GM20000 (cell line): ENCODE data around the gene PARD3.

ENCODE experiments used
- DNase-seq: peaks from one replicate; pipeline ENCODE4 v3.0.0; 2012; ENCODE audit warnings: low spot score
- TF ChIP-seq, protein P1 (sequence below): IDR thresholded peaks from 2 replicates; pipeline ENCODE4 v1.5.1; 2012; ENCODE audit warnings: mild to moderate bottlenecking, control low read depth; ENCODE audit errors: extremely low read depth, missing control alignments

The PARD3 gene

DNA sequence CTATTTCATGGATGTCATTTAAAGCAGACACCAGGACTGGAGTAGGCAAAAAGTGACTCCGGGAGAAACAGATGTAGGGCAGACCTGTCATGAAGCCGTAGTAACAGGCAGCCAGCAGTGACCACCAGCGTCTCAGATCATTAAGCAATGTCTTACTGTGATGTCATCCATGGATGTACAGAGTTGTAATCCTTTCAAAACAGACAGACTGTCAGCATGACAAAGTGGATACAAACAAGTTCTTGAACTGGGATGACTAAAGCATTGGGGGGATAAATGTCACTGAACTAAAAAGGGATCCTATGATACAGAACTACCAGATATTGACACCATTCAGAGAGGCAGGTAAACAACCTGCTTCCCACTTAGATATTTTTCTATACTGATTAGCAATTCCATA lies 675.5 kb downstream of the PARD3 start:
- no peak for DNase-seq
- TF ChIP-seq, protein P1, sequence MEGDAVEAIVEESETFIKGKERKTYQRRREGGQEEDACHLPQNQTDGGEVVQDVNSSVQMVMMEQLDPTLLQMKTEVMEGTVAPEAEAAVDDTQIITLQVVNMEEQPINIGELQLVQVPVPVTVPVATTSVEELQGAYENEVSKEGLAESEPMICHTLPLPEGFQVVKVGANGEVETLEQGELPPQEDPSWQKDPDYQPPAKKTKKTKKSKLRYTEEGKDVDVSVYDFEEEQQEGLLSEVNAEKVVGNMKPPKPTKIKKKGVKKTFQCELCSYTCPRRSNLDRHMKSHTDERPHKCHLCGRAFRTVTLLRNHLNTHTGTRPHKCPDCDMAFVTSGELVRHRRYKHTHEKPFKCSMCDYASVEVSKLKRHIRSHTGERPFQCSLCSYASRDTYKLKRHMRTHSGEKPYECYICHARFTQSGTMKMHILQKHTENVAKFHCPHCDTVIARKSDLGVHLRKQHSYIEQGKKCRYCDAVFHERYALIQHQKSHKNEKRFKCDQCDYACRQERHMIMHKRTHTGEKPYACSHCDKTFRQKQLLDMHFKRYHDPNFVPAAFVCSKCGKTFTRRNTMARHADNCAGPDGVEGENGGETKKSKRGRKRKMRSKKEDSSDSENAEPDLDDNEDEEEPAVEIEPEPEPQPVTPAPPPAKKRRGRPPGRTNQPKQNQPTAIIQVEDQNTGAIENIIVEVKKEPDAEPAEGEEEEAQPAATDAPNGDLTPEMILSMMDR: no peak

DNA sequence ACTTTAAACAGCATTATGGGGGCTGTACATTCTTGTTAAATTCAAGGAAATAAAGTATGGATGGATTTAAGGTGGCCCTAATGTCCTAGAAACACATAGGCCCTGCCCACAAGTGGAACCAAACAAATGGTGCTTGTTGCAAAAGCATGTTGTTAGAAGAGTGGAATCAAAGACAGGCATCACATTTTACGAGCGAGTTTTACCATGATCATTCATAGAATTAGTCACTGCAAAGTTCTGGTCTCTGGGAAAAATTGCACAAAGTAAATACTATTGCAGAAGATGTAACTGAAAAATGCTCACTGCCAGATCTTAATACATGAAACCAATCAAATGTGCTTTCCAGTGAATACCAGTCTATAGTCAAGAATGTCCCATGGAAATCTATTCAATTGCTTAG lies 677.1 kb downstream of the PARD3 start:
- DNase-seq: no peak
- TF ChIP-seq, protein P1: no peak

DNA sequence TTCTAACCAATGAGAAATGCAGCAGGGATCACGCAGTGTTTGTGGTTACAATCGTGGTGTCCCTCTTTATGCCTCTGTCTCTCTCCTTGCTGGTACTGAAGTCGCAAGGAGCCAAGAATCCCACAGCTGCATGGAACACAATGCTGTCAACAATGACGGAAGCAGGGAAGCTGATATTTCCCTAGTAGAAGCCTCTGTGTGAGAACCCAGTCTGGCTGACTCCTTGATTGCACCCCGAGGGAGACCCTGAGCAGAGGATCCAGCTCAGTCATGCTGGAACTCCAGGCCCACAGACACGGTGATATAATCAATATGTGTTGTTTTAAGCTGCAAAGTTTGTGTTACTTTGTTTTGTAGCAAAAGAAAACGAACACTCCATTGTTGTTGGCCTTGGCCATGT lies 677.9 kb downstream of the PARD3 start:
- no peak for DNase-seq
- TF ChIP-seq, protein P1: no peak

DNA sequence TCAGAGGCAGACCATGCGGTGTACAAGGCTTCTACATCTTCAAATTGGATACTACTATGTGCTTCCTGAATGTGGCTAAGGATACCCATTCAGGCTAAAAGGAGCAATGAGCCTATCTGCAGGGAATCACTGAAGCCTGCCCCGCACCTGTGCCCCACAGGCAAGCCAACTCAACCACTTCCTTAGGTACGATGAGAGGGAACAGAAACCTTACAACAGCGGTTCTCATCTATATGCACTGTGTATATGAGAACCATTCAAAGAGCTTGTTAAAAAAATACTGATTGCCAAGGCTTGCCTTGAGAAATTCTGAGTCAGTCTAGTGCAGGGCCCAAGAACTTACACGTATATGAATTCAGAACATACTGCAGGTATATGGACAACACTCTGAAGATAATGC lies 679.6 kb downstream of the PARD3 start:
- DNase-seq: no peak
- TF ChIP-seq, protein P1: no peak

DNA sequence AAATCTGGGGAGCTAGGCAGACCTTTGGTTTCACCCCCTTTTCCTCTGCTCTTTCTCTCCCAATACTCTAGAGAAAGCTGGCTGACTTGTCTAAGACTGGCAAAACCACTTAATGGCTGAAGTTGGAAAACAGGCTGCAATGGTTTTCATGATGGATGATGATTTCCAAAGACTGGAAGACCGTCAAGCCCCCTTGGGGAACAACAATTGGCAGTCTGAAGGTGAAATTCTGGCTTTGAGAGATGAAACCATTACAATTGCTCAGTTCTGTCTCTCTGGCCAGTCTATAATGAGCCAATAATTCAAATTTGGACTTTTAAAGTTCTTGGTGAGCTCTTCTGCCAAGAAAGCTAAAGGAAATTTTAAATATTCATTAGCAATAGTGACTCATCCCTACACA lies 680.5 kb downstream of the PARD3 start:
- TF ChIP-seq, protein P1: no peak
- DNase-seq: no peak

DNA sequence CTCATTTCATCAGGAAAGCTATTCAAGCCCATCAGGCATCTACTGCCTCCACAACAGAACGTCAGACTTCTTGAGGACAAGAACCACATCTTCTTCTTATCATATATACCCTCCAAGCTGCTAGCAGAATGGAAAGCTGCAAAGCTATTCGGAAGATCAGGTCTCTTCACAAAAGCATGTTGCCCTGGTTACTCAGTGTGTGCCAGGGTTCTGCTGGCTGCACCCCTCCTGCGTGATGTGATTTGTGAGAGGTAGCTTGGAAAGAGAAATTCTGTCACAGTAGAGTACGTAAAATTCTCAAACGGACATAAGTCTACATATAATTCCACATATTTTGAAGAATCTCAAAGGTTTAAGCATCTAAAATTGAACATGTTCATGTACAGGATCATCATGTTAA lies 681.7 kb downstream of the PARD3 start:
- TF ChIP-seq, protein P1: no peak
- no peak for DNase-seq

DNA sequence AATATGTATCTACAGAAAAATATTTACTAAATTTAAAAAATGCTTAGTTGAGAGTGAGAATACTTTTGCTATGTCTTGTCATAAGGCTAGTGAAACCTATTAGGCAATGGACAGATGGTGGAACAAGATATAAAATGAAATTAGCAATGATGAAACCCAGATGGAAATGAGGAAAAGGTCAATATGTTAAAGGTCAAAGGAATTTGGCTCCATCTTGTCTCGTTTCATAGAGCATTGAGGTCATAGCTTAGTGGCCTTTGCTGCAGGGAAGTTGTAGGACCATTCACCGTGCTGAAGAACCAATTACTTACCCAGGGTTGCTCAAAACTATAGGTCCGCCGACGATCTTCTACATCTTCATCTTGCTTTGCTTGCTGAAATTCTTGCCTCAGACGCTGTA lies 683.9 kb downstream of the PARD3 start:
- TF ChIP-seq, protein P1: no peak
- DNase-seq: no peak
